ENCODE results near the gene C8G.

C8G gene

DNA sequence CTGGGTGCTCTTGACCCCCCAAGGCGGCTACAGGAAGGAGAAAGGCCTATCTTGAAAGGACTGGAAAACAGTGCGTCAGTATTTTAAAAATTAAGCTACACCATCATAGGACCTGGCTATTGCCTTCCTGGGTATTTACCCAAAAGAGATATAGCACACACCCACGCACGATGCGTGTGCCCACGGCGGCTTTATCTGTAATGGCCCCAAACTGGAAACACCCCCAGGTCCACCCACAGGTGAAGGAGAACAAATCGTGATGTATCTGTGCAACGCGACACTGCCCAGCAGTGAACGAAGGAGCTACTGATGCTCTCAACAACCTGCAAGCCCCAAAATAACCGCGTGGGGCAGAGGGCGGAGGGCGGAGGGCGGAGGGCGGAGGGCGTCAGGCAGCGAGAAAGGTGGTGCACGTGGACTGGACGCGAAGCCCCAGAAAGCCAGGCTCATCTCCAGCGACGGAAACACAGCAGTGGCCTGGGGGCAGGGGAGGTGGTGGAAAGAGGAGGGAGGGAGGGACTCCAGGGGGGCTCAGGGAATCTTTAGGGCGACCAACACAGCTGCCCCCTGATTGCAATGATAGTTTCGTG lies 19.9 kb downstream of the C8G start:
- Histone ChIP-seq H3K4me3 (ENCODE audit: low read length) (no peak overlapping the region), H3K36me3 (ENCODE audit: control insufficient read depth, insufficient read depth, low read length, severe bottlenecking) (no peaks in the 10 kb centered on the region), H3K9me3 (ENCODE audit: control insufficient read depth, low read length) (no peaks in the 10 kb centered on the region), H3K9ac (ENCODE audit: low read length) (no peak overlapping the region), H3K4me1 (ENCODE audit: control insufficient read depth, insufficient read depth, low read length) (peaks cover 6% of the 10 kb centered on the region), H3K27me3 (replicated peaks; ENCODE audit: control insufficient read depth, insufficient read depth, low read length) (peaks cover 9% of the 10 kb centered on the region)
- no peak for DNase-seq (ENCODE audit: low read depth)

DNA sequence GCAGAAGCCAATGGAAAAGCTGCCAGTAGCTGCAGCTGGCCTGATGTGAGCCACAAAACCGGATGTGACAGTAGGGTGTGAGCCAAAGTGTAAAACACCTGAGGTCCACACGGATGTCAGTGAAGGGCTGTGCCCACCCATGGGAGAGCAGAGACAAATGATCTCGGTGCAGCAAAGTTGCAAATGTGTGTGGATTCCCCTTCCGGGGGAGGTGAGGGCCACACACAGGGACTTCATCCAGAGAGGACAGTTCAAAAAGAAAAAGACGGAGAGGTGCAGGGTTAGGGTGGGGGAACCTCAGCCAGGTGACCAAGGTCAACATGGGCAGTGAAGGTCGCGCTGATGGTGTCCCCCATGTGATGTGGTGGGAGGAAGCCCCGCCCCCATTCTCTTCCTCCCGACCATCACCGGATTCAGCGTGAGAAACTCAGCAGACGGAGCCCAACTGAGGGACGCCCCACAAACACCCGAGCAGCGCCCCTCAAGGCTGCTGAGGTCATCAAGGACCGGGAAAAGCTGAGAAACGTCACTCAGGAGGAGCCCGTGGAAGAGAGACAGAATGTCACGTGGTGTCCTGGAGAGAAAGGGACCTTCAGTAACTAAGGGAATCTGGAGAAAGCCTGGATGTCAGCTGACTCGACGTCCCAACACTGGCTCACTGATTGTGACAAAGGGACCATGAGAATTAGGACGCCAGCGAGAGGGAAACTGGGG lies 20.9 kb downstream of the C8G start:
- DNase-seq (ENCODE audit: low read depth): peak; percentile 44
- Histone ChIP-seq H3K27me3 (replicated peaks; ENCODE audit: control insufficient read depth, insufficient read depth, low read length) (peaks cover 9% of the 10 kb centered on the region), H3K4me1 (ENCODE audit: control insufficient read depth, insufficient read depth, low read length) (peaks cover 6% of the 10 kb centered on the region), H3K9ac (ENCODE audit: low read length) (no peak overlapping the region), H3K9me3 (ENCODE audit: control insufficient read depth, low read length) (no peaks in the 10 kb centered on the region), H3K36me3 (ENCODE audit: control insufficient read depth, insufficient read depth, low read length, severe bottlenecking) (no peaks in the 10 kb centered on the region), H3K4me3 (ENCODE audit: low read length) (no peak overlapping the region)

DNA sequence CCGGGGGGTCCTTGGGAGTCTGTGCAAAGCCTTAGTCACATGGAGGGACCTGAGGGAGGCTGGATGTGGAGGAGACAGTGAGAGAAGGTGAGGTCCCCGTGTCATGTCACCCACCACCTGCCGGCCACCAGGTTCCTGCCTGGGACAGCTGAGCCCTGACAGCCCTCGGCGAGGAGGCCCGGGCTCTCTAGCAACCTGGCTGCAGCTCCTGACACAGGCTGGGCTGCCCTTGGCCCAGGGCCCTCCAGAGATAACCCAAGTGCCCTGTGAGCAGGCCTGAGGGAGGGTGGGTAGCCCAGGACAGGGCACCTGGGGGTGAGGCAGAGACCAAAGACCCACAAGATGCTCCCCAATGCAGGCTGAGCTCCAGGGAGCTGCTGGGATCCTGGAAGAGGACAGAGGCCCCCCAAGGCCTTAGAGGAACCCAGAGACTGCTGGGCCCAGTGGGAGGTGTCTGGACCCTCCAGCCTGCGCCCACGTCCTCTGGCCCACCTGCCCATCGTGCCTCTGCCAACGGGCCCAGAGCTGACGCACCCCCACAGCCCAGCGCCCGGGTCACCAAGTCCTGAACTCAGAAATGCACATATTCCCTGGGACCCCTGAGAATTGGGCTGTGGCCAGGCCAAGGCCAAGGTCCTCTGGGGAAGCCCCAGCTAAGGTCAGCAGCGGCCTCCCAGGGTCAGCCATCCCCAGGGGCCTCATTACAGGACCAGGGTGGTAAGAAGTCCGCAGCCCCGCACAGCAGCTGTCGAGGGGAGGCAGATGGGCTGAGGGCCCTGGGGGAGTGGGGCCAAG lies 23.5 kb downstream of the C8G start:
- Histone ChIP-seq H3K36me3 (ENCODE audit: control insufficient read depth, insufficient read depth, low read length, severe bottlenecking) (no peaks in the 10 kb centered on the region), H3K4me1 (ENCODE audit: control insufficient read depth, insufficient read depth, low read length) (no peaks in the 10 kb centered on the region), H3K27me3 (replicated peaks; ENCODE audit: control insufficient read depth, insufficient read depth, low read length) (peaks cover 9% of the 10 kb centered on the region), H3K4me3 (ENCODE audit: low read length) (no peak overlapping the region), H3K9me3 (ENCODE audit: control insufficient read depth, low read length) (no peaks in the 10 kb centered on the region), H3K9ac (ENCODE audit: low read length) (no peak overlapping the region)
- no peak for DNase-seq (ENCODE audit: low read depth)

DNA sequence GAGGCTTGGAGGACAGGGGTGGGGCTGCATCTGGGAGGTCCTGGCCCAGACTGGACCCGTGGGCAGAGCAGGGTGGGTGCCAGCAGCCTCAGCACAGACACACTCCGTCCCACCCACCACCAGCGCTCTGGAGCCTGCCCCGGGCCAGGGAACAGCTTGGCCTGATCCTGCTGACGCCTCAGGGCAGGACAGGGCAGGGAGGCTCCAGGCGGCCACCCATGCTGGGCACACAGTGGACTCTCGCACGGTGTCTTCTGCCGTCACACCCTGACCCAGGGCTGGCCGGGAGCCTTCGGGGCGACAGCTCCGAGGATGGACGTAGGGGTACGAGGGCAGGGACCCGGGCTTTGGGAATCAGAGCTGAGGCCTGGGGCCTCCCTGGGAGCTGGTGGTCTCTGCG lies 24.1 kb downstream of the C8G start:
- H3K36me3 ChIP-seq (ENCODE audit: control insufficient read depth, insufficient read depth, low read length, severe bottlenecking): no peaks in the 10 kb centered on the region
- no peak overlapping the region for H3K9ac ChIP-seq (ENCODE audit: low read length)
- no peaks in the 10 kb centered on the region for H3K9me3 ChIP-seq (ENCODE audit: control insufficient read depth, low read length)
- peaks cover 9% of the 10 kb centered on the region for H3K27me3 ChIP-seq (replicated peaks; ENCODE audit: control insufficient read depth, insufficient read depth, low read length)
- H3K4me1 ChIP-seq (ENCODE audit: control insufficient read depth, insufficient read depth, low read length): no peaks in the 10 kb centered on the region
- H3K4me3 ChIP-seq (ENCODE audit: low read length): no peak overlapping the region
- DNase-seq (ENCODE audit: low read depth): no peak

DNA sequence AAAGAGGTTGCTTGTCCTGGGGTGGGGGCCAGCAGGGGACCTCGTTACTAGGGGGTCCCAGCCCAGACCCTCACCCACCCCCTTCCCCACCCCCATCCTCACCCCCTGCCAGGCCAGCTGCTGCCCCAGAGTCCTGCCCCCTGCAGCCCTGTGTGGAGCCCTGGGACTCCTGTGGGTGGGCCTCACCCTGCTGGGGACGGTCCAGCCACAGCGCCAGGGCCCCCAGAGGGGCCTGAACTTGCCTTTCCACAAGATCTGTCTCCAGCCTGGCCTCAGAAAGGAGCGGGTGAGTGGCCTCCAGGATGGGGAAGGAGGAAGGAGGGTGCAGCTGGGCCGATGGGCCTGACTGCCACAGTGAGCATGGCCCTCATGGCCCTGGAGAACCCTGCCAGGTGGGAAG lies 24.7 kb downstream of the C8G start:
- DNase-seq (ENCODE audit: low read depth): no peak
- Histone ChIP-seq H3K9me3 (ENCODE audit: control insufficient read depth, low read length) (no peaks in the 10 kb centered on the region), H3K4me1 (ENCODE audit: control insufficient read depth, insufficient read depth, low read length) (no peaks in the 10 kb centered on the region), H3K36me3 (ENCODE audit: control insufficient read depth, insufficient read depth, low read length, severe bottlenecking) (no peaks in the 10 kb centered on the region), H3K27me3 (replicated peaks; ENCODE audit: control insufficient read depth, insufficient read depth, low read length) (peaks cover 9% of the 10 kb centered on the region), H3K4me3 (ENCODE audit: low read length) (no peak overlapping the region), H3K9ac (ENCODE audit: low read length) (no peak overlapping the region)

DNA sequence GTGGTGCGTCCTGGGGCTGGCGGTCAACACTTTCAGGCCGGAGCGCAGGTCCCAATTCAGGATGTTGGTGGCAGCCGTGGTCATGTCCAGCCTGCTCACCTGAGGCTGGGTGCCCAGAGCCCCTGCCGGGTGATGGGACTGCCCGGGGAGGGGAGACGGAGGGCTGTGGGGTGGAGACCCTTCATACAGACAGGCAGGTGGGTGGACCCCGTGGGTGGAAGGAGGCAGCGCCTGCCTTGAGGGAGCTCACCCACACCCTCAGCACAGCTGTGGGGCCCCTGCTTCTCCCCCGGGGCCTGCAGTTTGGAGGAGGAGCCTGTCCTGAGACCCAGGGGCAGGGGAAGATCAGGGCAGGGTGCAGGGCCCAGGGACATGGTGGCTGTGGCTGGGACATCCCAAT lies 25.3 kb downstream of the C8G start:
- H3K9ac ChIP-seq (ENCODE audit: low read length): no peak overlapping the region
- H3K27me3 ChIP-seq (replicated peaks; ENCODE audit: control insufficient read depth, insufficient read depth, low read length): peaks cover 9% of the 10 kb centered on the region
- no peak for DNase-seq (ENCODE audit: low read depth)
- no peaks in the 10 kb centered on the region for H3K9me3 ChIP-seq (ENCODE audit: control insufficient read depth, low read length)
- no peaks in the 10 kb centered on the region for H3K4me1 ChIP-seq (ENCODE audit: control insufficient read depth, insufficient read depth, low read length)
- no peak overlapping the region for H3K4me3 ChIP-seq (ENCODE audit: low read length)
- no peaks in the 10 kb centered on the region for H3K36me3 ChIP-seq (ENCODE audit: control insufficient read depth, insufficient read depth, low read length, severe bottlenecking)

DNA sequence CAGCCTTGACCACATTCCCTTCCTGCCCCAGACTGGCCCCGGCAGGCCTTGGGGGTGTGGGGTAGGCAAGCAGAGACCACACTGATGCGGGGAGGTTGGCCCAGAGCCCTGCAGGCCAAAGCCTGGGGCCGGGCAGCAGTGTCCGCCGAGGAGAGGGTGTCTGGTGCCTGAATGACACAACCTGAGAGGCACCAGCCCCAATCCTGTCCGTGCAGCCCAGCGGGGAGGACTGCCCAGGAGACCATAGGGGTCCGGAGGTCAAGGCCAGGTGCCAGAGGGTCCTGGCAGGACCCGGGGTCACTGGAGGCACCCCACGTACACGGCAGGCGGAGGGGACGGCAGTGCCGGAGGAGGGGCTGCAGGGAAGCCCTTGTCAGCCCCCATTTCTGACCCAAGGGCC lies 26.7 kb downstream of the C8G start:
- no peaks in the 10 kb centered on the region for H3K27me3 ChIP-seq (replicated peaks; ENCODE audit: control insufficient read depth, insufficient read depth, low read length)
- no peaks in the 10 kb centered on the region for H3K4me1 ChIP-seq (ENCODE audit: control insufficient read depth, insufficient read depth, low read length)
- no peaks in the 10 kb centered on the region for H3K36me3 ChIP-seq (ENCODE audit: control insufficient read depth, insufficient read depth, low read length, severe bottlenecking)
- DNase-seq (ENCODE audit: low read depth): no peak
- no peak overlapping the region for H3K9ac ChIP-seq (ENCODE audit: low read length)
- H3K9me3 ChIP-seq (ENCODE audit: control insufficient read depth, low read length): no peaks in the 10 kb centered on the region
- no peak overlapping the region for H3K4me3 ChIP-seq (ENCODE audit: low read length)

DNA sequence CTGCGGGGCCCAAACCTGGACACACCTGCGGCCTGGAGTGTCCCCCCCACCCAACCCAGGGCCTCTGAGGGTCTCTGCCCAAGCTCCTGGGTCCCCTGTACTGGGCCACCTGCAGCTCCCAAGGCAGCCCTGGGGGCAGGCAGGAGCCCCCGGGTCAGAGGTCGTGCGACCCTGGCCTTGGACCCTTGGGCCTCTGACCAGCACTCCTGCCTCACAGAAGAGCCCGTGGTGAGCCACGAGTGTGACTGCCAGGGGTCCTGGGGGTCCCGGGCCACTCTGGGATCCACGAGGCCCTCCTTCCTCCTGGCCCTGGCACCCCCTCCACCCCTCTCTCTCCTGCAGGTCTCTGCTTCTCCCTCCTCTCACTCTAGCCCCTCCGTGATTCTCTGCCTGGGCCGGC lies 27.3 kb downstream of the C8G start:
- Histone ChIP-seq H3K27me3 (replicated peaks; ENCODE audit: control insufficient read depth, insufficient read depth, low read length) (no peaks in the 10 kb centered on the region), H3K4me3 (ENCODE audit: low read length) (no peak overlapping the region), H3K36me3 (ENCODE audit: control insufficient read depth, insufficient read depth, low read length, severe bottlenecking) (no peaks in the 10 kb centered on the region), H3K4me1 (ENCODE audit: control insufficient read depth, insufficient read depth, low read length) (peaks cover 1% of the 10 kb centered on the region), H3K9me3 (ENCODE audit: control insufficient read depth, low read length) (no peaks in the 10 kb centered on the region), H3K9ac (ENCODE audit: low read length) (no peak overlapping the region)
- DNase-seq (ENCODE audit: low read depth): no peak

DNA sequence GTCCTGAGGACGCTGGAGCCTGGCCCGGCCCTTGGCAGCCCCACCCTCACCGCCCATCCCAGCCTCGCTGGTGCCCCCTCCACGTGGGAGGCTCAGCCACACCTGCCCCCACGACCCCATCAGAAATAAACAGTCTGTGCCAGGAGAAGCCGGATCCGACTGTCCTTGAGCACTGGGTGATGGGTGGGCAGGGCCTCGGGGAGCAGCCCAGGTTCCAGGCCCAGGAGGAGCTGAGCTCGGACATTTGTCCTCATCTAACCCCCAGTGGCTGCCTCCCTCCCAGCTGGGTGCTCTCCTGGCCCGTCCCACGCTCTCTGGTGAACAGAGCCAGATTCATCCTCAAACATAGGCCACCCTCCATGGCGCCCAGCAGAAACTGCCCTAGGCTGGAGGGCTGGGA lies 27.7 kb downstream of the C8G start:
- DNase-seq (ENCODE audit: low read depth): no peak
- Histone ChIP-seq H3K27me3 (replicated peaks; ENCODE audit: control insufficient read depth, insufficient read depth, low read length) (no peaks in the 10 kb centered on the region), H3K4me1 (ENCODE audit: control insufficient read depth, insufficient read depth, low read length) (peaks cover 5% of the 10 kb centered on the region), H3K4me3 (ENCODE audit: low read length) (no peak overlapping the region), H3K36me3 (ENCODE audit: control insufficient read depth, insufficient read depth, low read length, severe bottlenecking) (no peaks in the 10 kb centered on the region), H3K9ac (ENCODE audit: low read length) (no peak overlapping the region), H3K9me3 (ENCODE audit: control insufficient read depth, low read length) (no peaks in the 10 kb centered on the region)

DNA sequence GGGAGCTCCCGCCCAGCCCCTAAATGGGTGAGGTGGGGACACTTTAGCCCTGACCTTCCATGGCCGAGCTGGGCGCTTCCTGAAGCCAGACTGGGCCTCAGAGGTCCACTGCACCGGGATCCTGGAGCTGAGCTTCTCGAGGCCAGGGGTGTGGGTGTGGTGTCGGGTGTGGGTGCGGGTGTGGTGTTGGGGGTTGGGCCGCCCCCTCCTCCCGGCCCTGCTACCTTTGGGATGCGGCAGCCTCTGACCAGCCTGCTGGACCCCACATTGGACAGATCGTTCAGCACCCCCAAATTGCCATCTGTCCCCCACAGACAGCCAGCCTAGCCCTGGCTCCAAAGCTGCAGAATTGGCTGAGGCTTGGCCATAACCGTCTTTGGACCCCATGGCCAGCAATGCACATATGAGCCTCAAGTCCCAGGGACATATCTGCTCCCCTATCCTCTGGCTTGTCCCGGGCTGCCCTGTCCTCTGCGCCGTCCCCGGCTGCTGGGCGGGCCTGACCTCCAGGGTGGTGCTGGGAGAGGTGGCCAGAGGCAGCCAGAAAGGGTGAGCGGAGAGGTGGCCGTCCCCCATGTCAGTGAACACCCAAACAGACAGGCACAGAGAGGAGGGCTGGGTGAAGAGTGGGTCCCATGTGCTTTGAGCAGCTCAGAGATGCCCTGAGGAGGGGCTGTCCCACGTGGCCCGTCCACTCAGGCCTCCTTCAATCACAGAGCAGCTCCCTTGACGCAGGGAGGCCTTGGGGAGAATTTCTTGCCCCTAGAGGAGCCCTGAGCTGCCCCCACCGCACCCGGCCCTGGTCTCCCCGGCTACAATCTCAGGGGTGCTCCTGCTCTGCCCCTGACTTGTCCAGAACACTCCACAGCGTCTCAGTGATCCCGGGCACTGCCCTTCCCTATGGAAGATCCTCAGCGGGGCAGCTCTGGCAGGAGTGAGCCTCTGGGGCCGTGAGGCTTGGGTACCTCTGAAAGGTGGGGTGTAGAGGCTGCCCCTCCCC lies 28.9 kb downstream of the C8G start:
- Histone ChIP-seq H3K9me3 (ENCODE audit: control insufficient read depth, low read length) (no peaks in the 10 kb centered on the region), H3K36me3 (ENCODE audit: control insufficient read depth, insufficient read depth, low read length, severe bottlenecking) (no peaks in the 10 kb centered on the region), H3K9ac (ENCODE audit: low read length) (no peak overlapping the region), H3K27me3 (replicated peaks; ENCODE audit: control insufficient read depth, insufficient read depth, low read length) (no peaks in the 10 kb centered on the region), H3K4me3 (ENCODE audit: low read length) (no peak overlapping the region), H3K4me1 (ENCODE audit: control insufficient read depth, insufficient read depth, low read length) (peaks cover 5% of the 10 kb centered on the region)
- no peak for DNase-seq (ENCODE audit: low read depth)
